Fibroblast of lung (primary cell): ENCODE data around the gene DDAH2. TPM values are rescaled to one million over a fixed set of nuclear protein-coding genes. Genes with fewer than 3 reads are reported as not detected.

ENCODE experiments used
- DNase-seq, 2 donors: peaks; one replicate each; pipeline versions ENCODE4 v3.0.0 to v3.0.0-alpha.2; 2010; ENCODE audit warnings: low read depth in 2 of 2
- H2AFZ ChIP-seq: 2 replicates; pipeline ENCODE4 v1.5.1; 2012; ENCODE audit warnings: low read length, control low read depth, inconsistent platforms
- H3K27ac ChIP-seq: 2 replicates; pipeline ENCODE4 v1.5.1; 2011; ENCODE audit warnings: low read length, control low read depth; ENCODE audit not compliant: insufficient read depth
- H3K27me3 ChIP-seq: 2 replicates; pipeline ENCODE4 v1.5.1; 2011; ENCODE audit warnings: mild to moderate bottlenecking, low read length; ENCODE audit not compliant: control insufficient read depth, insufficient read depth
- H3K36me3 ChIP-seq: 2 replicates; pipeline ENCODE4 v1.5.1; 2011; ENCODE audit warnings: low read length; ENCODE audit not compliant: control insufficient read depth, insufficient read depth
- H3K4me1 ChIP-seq: 2 replicates; pipeline ENCODE4 v1.5.1; 2011; ENCODE audit warnings: low read length; ENCODE audit not compliant: control insufficient read depth, insufficient read depth; ENCODE audit errors: extremely low read depth
- H3K4me2 ChIP-seq: 2 replicates; pipeline ENCODE4 v1.5.1; 2011; ENCODE audit warnings: low read length, control low read depth; ENCODE audit not compliant: insufficient read depth; ENCODE audit errors: extremely low read depth
- H3K4me3 ChIP-seq, 4 experiments: fragments of 200-600 bp in 1 of 4; sonication (generic) in 1 of 4; replicated peaks in 1 of 4; 2 replicates each; pipeline ENCODE4 v1.5.1; 2011 to 2016; ENCODE audit warnings: low read length in 4 of 4, low read depth in 3 of 4, mild to moderate bottlenecking in 3 of 4, control low read depth in 2 of 4, inconsistent platforms in 1 of 4, mixed read lengths in 1 of 4; ENCODE audit not compliant: insufficient read depth in 1 of 4; ENCODE audit errors: control extremely low read depth in 1 of 4
- H3K79me2 ChIP-seq: 2 replicates; pipeline ENCODE4 v1.5.1; 2012; ENCODE audit warnings: mild to moderate bottlenecking, low read length, inconsistent platforms; ENCODE audit not compliant: control insufficient read depth, insufficient read depth
- H3K9ac ChIP-seq: 2 replicates; pipeline ENCODE4 v1.5.1; 2011; ENCODE audit warnings: mild to moderate bottlenecking, low read length, control low read depth; ENCODE audit not compliant: insufficient read depth
- H3K9me3 ChIP-seq: 2 replicates; pipeline ENCODE4 v1.5.1; 2012; ENCODE audit warnings: low read depth, low read length; ENCODE audit not compliant: control insufficient read depth, insufficient read depth
- H4K20me1 ChIP-seq: 2 replicates; pipeline ENCODE4 v1.5.1; 2011; ENCODE audit warnings: low read length; ENCODE audit not compliant: control insufficient read depth, insufficient read depth; ENCODE audit errors: extremely low read depth
- CTCF ChIP-seq, 2 donors: IDR thresholded peaks in 1 of 2; conservative IDR thresholded peaks in 1 of 2; 1 replicate in 1 of 2; 2 replicates in 1 of 2; pipeline ENCODE4 v1.5.1; 2011 to 2012; ENCODE audit warnings: low read length in 2 of 2, control low read depth in 1 of 2, inconsistent platforms in 1 of 2, low read depth in 1 of 2, mild to moderate bottlenecking in 1 of 2
- EZH2 ChIP-seq: IDR thresholded peaks from 2 replicates; pipeline ENCODE4 v1.5.1; 2012; ENCODE audit warnings: low read length, control low read depth, mild to moderate bottlenecking; ENCODE audit errors: missing control alignments
- polyA minus RNA-seq: library from RNA; depleted of rRNA, polyadenylated mRNA; stranded (reverse); fragments of >200 nt; gene quantifications from 2 replicates; pipeline ENCODE4 v1.2.3, GENCODE V29; 2011; ENCODE audit warnings: low replicate concordance
- polyA plus RNA-seq, 2 donors: library from polyadenylated mRNA; depleted of rRNA in 1 of 2; stranded (reverse) in 1 of 2; unstranded in 1 of 2; fragments of >200 nt; gene quantifications; 2 replicates each; pipeline ENCODE4 v1.2.1, GENCODE V29; 2011 to 2012; ENCODE audit warnings: missing spikeins in 1 of 2
- total RNA-seq: library from RNA; depleted of rRNA; stranded (reverse); fragments of >200 nt; gene quantifications from 2 replicates; pipeline ENCODE4 v1.2.1, GENCODE V29; 2014

Gene DDAH2
- total RNA-seq: 97.3 and 119 TPM in 2 replicates
- polyA plus RNA-seq: 42.5 and 43.4 TPM in 2 replicates
- polyA plus RNA-seq (2012): 87.3 and 98.9 TPM in 2 replicates
- polyA minus RNA-seq: 144 and 170 TPM in 2 replicates

- H3K27ac ChIP-seq: peak within 1 kb of the TSS; percentile 76
- TF ChIP-seq CTCF (conservative IDR thresholded peaks at IDR 0.05 in 1 of 2, IDR thresholded peaks at IDR 0.05 in 1 of 2; ENCODE audit: low read depth in 1 of 2, low read length in 2 of 2) (peak in 1 of 2 donors; percentile 33), EZH2 (no peak)
- no peaks in the 10 kb centered on the region for H3K9me3 ChIP-seq
- H3K4me2 ChIP-seq: peak within 1 kb of the TSS; percentile 99
- H4K20me1 ChIP-seq: no peaks in the 10 kb centered on the region
- H2AFZ ChIP-seq: peak within 1 kb of the TSS; percentile 72
- H3K79me2 ChIP-seq: peaks cover 21% of the 10 kb centered on the region
- H3K4me3 ChIP-seq: peak within 1 kb of the TSS; percentile 68 to 96 (median 82)
- DNase-seq: no peak
- H3K27me3 ChIP-seq: no peaks in the 10 kb centered on the region
- H3K4me1 ChIP-seq: peaks cover 15% of the 10 kb centered on the region
- H3K9ac ChIP-seq: peak within 1 kb of the TSS; percentile 61
- peaks cover 32% of the 10 kb centered on the region for H3K36me3 ChIP-seq
Measured at GRCh38 chr6:31728767-31729514, at the start of gene DDAH2. TSS of gene DDAH2 (minus strand) at chr6:31729299. CDS start at chr6:31729161, 138 bp downstream.

- Histone ChIP-seq H3K27ac (no peak overlapping the region), H3K9me3 (no peaks in the 10 kb centered on the region), H3K4me3 (no peak overlapping the region), H3K9ac (no peak overlapping the region), H3K27me3 (no peaks in the 10 kb centered on the region), H4K20me1 (no peaks in the 10 kb centered on the region), H3K79me2 (no peaks in the 10 kb centered on the region), H2AFZ (no peak overlapping the region), H3K36me3 (peaks cover 16% of the 10 kb centered on the region), H3K4me1 (peaks cover 7% of the 10 kb centered on the region), H3K4me2 (no peak overlapping the region)
- DNase-seq: no peak
- TF ChIP-seq EZH2 (no peak), CTCF (conservative IDR thresholded peaks at IDR 0.05 in 1 of 2, IDR thresholded peaks at IDR 0.05 in 1 of 2; ENCODE audit: low read depth in 1 of 2, low read length in 2 of 2) (no peak)
Measured at GRCh38 chr6:31778193-31778592, 49.1 kb upstream of the DDAH2 start.

GRCh38 chr6:31777667-31778050 is 48.6 kb upstream of the DDAH2 start:
- Histone ChIP-seq H3K79me2 (no peaks in the 10 kb centered on the region), H3K36me3 (peaks cover 14% of the 10 kb centered on the region), H3K4me2 (no peak overlapping the region), H2AFZ (no peak overlapping the region), H3K9ac (no peak overlapping the region), H3K4me3 (no peak overlapping the region), H3K4me1 (peaks cover 7% of the 10 kb centered on the region), H4K20me1 (no peaks in the 10 kb centered on the region), H3K27me3 (no peaks in the 10 kb centered on the region), H3K9me3 (no peaks in the 10 kb centered on the region), H3K27ac (peak overlapping the region; percentile 43)
- TF ChIP-seq EZH2 (no peak), CTCF (conservative IDR thresholded peaks at IDR 0.05 in 1 of 2, IDR thresholded peaks at IDR 0.05 in 1 of 2; ENCODE audit: low read depth in 1 of 2, low read length in 2 of 2) (no peak)
- no peak for DNase-seq
